Measurements from ENCODE around the gene TLX2. TPM values are rescaled to one million over a fixed set of nuclear protein-coding genes. Genes with fewer than 3 reads are reported as not detected.

TLX2 gene
- total RNA-seq, 1 donor from 2014 or later, result not detected

DNA sequence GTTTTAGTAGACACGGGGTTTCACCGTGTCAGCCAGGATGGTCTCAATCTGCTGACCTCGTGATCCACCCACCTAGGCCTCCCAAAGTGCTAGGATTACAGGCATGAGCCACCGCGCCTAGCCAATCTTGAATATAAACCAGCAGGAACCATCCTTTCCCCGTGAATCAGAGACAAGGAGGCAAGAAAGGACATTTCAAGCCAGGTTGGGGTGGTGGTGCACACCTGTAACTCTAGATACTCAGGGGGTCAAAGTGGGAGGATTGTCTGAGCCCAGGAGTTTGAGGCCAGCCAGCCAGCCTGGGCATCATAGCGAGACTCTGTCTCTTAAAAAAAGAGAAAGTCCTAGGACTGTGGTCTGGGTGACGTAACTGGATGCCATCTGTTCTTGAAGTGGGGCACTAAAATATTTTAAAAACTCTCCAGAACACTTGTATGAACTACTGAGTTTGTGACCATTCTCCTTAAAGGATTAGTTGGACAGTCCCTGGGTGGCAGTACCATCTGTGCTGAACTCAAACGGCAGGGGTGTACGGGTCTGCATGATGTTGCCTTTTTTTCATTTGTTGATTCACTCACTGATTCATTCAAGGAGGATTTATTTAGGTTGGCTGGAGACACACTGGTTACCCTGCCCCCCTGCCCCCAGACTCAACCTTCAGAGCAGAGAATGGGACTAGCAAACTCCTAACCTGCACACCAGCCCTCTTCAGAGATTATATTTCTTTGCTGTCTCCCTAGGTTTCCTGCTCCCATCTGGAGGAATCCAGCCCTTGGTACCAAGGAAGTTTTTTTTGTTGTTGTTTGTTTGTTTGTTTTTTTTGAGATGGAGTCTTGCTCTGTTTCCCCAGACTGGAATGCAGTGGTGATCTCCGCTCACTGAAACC is 2.9 kb upstream of the TLX2 start:
- no peak for DNase-seq (ENCODE audit: extremely low read depth, low read depth, low spot score)

DNA sequence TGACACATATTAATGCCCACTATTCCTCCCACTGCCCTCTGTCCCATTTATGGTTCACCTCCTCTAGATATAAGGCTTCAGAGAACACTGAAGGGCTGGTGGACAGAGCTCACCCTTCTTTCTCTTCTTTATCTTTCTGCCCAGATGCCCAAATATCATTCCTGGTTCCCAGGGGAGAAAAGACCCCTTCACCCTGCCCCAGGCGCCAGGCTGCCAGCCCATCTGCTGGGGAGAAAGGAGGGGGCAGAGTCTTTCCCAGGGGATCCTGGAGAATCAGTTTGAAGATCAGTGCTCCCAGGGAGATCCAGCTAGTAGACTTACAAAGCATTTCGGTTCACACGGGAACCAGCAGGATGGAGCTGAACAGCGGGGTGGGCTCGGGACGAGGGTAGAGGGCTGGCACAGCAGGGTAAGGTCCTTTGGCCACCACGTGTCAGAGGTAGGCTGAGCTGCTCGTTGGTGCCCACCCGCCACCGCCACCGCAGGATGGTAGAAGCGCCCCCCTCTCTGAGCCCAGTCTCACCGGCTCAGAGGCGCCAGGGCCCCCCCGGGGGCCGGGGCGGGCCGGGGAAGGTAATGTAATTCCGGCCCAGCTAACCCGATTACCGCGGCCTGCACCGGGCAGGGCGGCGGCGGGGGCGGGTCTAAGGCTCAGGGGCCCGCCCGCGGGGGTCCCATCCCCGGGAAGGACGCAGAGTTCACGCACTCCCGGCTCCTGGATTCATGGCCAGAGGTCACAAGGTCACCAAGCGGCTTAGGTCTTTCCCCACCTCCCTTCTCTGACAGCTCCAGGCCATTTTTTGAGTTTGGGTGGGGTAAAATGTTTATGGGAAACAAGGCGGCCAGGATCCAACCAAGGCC is 1.3 kb upstream of the TLX2 start:
- DNase-seq (ENCODE audit: extremely low read depth, low read depth, low spot score), result no peak

DNA sequence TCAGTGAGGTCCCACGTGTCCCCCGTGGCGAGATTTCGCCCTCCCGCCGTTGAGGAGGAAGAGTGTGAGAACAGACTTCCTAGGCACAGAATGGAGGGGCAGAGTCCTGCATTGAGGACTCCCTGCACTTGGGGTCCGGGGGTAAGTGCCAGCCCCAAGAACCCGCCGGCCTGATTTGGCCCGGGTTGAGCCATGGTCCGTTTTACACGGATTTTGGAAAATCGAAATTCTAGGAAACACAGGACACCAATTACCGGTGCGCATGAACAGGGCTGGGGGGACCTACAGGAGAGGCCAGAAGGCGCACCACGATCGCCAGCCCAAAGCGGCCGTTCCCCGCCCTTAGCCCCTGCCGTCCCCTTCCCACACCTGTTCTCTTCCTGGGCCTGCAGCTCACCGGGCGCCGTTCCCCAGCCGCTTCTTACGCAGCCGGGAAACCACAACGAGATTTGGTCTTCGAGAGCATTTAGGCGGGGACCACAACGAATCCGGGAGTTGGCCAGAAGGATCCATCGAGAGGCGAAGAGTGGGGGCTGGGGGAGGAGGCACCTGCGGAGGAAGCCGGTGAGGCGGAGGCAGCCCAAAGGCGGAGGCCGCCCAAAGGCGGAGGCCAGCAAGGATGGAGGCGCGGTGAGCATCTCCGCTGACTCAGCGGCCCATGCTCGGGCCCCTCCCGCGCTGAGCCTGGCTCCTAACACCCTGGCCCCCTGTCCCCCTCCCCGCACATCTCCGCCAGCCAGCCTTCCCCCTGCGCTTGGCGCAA is 464 bp upstream of the TLX2 start:
- no peak for DNase-seq (ENCODE audit: extremely low read depth, low read depth, low spot score)

DNA sequence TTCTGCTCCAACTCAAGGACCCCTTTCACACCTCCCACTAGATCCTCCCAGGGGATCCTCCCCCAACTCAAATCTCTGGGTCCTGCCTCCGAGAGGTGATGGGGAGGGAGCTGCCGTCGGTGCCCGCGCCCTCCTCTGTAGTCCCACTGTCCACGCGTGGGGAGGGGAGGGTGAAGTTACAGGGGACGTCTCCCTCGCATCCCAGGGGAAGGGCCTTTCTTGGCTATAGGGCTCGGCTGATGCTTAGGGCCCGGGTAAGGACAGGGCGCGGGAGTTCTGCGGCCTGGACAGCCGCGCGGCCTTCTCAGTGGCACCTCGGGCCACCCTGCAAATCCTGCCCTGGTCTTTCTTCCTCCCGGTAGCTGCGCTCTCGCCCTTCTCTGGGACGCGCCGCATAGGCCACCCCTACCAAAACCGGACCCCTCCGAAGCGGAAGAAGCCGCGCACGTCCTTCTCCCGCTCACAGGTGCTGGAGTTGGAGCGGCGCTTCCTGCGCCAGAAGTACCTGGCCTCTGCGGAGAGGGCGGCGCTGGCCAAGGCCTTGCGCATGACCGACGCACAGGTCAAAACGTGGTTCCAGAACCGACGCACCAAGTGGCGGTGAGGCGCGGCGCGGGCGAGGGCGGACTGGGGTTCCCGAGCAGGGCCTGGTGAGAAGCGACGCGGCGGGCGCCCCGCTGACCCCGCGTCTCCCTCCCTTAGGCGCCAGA is 1.2 kb downstream of the TLX2 start:
- no peak for DNase-seq (ENCODE audit: extremely low read depth, low read depth, low spot score)

DNA sequence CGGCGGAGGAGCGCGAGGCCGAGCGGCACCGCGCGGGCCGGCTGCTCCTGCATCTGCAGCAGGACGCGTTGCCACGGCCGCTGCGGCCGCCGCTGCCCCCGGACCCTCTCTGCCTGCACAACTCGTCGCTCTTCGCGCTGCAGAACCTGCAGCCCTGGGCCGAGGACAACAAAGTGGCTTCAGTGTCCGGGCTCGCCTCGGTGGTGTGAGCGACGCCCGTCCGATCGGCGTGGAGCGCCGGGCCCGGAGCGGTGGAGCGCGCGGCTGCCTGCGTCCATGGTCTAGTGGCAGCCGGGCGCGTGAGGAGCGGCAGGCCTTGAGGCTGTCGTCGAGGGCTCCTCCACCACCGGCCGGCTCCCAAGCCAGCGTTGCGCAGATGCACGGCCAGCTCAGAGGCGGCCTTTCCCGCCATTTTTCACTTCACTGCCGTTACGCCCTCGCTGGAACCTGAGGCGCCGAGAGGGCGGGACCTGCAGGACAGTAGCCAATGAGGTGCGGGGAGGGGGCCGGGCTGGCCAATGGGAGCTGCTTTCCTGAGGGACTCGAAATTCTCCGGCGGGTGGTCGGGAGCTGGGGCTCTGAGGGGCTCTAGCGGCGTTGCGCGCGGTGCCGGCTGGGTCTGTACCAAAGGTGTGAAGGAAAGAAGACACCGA is 1.9 kb downstream of the TLX2 start:
- no peak for DNase-seq (ENCODE audit: extremely low read depth, low read depth, low spot score)

DNA sequence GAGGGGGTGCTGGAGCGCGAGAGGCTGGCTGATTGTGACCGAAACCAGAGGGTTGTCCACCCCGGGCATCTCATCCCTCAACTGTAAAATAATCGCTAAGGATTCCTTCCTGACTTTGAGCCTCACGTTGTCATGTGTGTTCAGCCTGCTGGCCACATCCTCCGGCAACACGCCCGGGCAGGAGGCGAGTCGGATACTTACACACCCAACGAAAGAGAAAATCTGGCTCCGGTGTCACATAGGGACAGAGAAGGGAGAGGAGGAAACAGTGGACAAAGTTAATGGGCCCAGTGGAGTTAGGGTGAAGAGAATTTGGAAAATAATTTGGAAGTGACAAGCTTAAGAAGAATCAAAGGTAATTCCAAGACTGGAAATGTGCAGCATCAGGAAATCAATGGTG is 2.4 kb downstream of the TLX2 start:
- DNase-seq (ENCODE audit: extremely low read depth, low read depth, low spot score), result no peak

DNA sequence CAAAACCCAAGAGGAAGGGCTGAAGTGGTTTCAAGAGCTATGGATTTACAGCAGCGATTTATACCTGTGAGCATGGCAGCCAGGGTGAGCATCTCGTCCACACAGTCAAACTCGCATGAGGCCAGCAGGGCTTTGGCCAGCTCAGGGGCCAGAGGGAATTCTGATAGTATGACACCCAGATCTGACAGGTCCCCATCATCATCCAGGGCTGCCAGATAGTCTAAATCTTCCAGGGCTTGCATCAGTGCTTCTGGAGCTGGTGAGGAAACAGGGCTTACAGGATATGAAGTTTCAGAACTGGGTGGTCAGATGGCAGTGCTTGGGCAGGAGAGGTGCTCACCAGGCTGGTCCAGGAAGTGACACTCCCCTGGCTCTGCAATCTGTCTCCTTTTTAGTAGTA is 8.3 kb downstream of the TLX2 start:
- no peak for DNase-seq (ENCODE audit: extremely low read depth, low read depth, low spot score)

DNA sequence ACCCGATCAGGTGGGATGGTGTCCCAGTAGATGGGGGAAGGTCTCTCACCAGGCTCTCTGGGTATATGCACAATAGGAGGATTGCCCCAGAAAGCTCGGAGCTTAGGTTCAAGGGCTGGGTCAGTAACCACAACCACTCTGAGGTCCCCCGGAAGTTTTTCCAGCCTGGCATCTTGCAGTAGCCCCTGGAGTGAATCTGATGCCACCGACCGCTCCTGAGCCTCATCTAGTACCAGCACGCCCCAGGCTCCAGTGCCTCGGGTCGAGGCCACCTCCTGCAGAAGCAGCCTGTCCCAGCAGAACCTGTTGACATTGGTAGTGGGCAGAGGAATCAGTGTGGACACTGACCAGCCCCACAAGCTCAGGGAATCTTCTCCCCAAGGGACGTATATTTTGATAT is 9.8 kb downstream of the TLX2 start:
- DNase-seq (ENCODE audit: extremely low read depth, low read depth, low spot score), result no peak

DNA sequence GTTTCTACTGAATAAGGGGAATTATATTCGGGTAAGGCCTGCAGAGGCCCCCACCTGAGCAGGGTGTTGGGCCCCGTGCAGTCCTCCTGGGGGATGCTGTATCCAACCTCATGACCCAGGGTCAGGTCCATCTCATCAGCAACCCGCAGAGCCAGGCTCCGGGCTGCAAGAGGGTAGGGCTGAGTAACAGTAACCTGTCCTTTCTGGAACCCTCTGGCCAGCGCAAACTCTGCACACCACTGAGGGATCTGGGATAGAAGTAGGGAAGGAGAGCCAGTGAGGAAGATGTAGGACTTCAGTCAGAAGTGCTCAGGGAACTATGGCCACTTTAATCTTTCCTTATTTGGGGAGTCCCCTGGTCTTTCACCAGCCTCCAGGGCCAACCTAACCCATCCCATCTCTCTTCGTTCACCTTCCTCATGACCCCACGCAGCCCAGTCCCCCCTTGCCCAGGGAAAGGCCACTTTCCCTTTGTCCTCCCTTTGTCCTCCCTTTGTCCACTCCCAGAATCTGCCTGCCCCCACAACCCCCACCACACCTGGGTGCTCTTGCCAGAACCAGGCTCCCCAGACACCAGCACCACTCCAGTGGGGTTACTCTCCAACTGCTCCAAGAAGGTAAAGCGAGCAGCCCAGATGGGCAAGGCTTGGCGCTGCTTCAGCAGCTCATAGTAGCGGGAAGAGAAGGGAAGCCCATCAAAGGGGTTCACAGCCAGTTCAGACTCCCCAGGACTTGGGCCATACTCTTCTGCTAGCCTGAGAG is 10.9 kb downstream of the TLX2 start:
- DNase-seq (ENCODE audit: extremely low read depth, low read depth, low spot score), result no peak

DNA sequence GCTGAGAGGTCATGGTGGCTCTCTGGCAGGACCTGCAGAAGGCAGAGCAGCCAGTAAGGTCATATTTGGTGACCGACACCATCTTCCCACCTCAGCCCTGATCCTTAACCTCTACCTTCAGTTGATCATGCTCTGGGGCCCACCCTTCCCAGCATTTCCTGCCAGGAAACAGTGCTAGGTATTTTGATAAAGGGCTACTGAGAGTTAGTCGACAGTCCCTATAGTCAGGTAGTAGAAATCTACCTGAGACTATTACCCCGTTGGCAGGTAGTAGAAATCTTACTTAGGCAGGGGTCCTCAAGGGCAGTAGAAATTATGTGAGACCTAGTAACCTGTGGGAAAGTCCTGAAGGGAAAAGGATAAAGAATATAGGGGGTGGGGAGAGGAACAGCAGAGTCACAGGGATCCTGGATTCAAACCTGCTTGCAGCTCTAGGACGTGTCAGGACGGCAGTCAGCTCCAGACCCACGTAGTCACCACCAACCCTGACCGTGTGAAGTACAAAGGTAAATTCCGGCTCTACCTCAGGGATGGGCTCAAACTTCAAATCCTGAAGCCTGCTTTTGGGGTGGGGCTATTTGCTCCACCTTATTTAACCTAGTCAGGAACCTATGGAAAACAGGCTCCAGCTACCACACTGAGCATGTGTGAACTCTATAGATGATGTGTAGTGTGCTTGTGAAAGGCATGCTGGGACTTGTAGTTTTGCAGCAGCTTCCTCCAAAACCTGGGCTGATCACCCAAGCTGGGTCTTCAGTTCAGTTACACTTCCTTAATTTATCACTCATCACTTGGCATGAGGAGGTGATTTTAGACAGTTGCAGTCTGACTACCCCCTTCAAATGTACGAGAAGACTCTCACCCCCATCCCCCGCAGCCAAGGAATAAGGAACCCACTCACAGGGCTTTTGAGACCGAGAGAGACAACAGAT is 11.7 kb downstream of the TLX2 start, which contains the start of gene DQX1:
Gene DQX1 (minus strand): TSS at position 515 of the 932 bp plus-strand sequence. CDS start 502 bp downstream, at position 13.
- no peak for DNase-seq (ENCODE audit: extremely low read depth, low read depth, low spot score)

DNA sequence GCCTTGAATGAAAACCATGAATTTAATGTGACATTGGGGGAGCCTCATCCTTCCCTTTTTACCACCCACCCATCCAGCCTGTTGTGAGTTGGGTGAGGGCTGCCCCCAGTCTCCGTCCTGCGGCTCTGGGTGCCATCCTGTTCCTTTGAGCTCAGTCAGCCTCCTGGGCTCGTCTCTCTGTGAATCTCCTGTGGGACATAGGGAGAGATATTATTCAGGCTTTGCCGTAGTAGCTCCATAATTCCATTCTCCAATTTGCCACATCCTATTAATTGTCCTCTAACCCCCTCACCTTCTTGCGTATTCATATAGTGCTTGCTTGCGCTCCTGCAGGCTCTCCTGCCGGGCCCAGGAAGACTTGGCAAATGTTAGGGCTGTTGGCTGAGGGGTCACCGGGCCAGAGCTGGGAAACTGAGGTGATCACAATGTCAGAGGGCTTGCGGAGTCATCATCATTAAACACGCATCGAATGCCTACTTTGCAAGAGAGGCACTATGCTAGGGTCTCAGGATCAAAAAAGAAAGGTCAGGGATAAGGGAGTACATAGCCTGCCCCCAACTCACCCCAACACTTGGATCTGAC is 12.5 kb downstream of the TLX2 start:
- DNase-seq (ENCODE audit: extremely low read depth, low read depth, low spot score), result no peak

DNA sequence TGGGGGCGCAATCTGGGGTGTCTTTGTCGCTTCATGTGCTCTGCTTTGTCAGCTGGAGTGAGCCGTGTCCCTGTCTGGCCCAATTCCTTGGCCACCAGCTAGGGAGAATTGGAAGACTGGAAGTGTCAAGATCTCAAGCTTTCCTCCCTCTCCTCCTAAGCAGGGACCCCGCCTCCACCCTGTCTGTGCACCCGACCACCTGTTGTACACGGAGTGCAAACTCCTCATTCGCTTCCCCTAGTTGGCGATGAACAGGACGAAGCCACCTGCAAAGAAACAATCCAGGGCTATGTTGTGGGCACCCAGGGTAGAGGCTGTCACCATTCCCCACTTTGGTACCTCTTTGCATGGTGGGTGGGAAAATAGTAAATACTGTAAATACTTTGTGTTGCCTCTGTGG is 13.5 kb downstream of the TLX2 start:
- no peak for DNase-seq (ENCODE audit: extremely low read depth, low read depth, low spot score)

DNA sequence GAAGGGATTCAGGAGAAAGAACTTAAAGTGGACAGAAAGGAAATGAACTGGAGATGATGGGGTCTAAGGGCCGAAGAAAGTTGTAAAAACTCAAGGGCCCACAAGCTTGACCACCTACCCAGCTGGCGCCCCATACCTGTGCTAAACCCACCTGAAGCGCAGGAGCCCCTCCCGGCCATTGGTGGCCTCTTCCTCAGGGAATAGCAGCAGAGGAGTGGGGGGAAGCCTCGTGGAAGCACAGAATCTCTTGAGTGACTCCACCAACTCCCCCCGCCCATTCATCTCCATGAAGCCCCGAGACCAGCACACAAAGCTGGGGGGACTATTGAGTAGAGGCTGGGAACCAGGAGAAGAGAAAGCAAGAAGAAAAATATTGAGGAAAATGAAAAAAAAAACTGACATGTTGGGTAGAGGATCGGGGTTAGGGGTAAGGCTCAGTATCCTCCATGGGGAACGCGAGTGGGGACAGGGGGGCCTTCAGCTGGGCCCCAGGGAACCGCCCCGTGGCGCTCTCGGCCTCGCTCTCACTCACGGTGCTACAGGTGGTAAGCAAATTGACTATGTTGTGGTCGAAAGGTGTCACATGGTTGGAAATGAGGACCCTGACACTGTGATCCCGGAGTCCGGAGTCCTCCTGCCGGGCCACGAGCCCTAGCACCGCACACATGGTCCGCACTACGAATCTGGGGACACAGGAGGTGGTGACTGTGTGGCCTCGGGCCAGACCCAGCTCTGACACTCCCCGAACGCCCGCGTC is 14.5 kb downstream of the TLX2 start:
- DNase-seq (ENCODE audit: extremely low read depth, low read depth, low spot score), result no peak

DNA sequence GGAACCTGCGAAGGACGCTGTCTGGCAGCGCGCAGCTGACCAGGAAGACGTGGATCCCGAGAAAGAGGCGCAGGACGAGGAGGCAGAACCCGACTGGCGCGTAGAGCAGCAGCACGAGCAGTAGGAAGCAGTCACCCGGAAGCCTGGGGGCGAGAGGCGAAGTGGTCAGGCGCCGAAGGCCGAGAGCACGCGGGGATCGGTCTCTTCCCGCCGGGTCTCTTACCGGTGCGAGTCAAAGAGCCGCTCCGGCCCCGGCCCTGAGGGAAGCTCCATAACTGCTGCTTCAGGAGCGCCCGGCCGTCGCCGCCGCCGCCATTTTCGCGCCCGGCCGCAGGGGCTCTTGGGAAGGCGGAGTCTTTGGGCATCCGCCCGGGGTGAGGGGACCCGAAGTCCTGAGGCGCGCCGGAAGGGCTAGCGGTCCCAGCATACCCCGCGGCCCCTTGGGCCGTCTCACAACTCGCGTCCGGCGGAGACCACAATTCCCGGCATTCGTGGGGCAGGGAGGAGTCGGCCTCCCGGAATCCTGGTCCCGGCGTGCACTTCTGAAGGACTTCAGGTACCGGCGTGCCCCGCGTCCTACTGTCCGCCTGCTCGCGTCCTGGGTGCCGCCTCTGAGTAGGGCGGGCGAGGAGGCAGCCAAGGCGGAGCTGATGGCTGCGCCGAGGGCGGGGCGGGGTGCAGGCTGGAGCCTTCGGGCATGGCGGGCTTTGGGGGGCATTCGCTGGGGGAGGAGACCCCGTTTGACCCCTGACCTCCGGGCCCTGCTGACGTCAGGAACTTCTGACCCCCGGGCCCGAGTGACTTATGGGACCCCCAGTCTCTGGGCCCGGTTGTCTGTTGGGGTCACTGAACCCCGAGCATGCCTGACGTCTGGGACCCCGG is 15.3 kb downstream of the TLX2 start, which contains the start of the genes AUP1 and HTRA2:
Gene AUP1 (minus strand): TSS at position 350 of the 882 bp plus-strand sequence. CDS start 77 bp downstream, at position 273.
Gene HTRA2 (plus strand): TSS at position 577 of the 882 bp plus-strand sequence. CDS start 74 bp downstream, at position 651.
- DNase-seq (ENCODE audit: extremely low read depth, low read depth, low spot score), result peak; percentile 73

Measured in glomerular endothelial cell (primary cell).